HG02759 (cell line): ENCODE data around the gene IFITM5.
"Not testable (repeated sequence)": the region's sequence is repeated elsewhere in the genome, so short reads cannot be mapped to it uniquely, and the experiment has no call there.

ENCODE experiments used
- ATAC-seq: cut with Tn5 transposase; IDR thresholded peaks from one replicate; pipeline ENCODE4 v1.9.1; 2021; ENCODE audit warnings: mild to moderate bottlenecking, moderate library complexity; ENCODE audit not compliant: unreplicated experiment

Gene IFITM5

DNA sequence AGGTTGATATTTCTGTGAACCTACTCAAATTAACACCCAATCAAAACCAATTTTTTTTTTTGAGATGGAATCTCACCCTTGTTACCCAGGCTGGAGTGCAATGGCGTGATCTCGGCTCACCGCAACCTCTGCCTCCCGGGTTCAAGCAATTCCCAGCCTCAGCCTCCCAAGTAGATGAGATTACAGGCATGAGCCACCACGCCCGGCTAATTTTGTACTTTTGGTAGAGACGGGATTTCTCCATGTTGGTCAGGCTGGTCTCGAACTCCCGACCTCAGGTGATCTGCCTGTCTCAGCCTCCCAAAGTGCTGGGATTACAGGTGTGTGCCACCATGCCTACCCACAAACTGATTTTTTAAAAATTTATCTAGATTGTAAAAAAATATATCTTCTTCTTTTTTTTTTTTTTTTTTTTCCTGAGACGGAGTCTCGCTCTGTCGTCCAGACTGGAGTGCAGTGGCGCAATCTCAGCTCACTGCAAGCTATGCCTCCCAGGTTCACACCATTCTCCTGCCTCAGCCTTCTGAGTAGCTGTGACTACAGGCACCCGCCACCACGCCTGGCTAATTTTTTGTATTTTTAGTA, 29.3 kb upstream of the IFITM5 start:
- ATAC-seq = not testable (repeated sequence)

DNA sequence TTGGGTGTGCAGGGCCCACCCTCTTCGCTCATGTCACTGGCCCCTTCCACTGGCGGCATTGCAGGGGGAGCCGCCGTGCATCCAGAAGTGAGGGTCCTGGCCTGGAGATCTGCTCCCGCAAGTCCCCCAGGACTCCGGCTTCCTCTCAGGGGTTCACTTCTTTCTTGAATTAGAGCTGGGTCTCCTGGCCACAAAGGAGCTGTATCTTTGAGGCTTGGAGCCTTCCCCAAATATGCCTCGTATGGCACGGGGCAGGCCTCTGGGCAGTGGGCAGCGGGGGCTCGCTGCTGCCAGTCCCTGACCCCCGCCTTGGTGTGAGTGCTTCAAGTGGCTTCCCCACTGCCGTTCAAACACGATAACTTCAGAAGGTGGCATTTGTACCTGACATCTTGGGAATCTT, 28.7 kb upstream of the IFITM5 start:
- ATAC-seq = no peak

DNA sequence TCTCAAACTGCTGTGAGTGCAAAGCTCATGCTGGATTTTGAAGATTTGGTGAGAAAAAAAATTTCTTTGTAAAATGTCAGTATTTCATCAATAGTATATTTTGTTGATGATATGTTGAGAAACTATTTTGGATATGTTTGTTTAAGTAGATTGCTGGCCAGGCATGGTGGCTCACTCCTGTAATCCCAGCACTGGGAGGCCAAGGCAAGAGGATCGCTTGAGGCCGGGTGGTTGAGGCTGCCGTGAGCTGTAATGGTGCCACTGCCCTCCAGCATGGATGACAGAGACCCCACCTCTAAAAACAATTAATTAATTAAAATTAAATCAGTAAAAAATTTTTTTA, 28.2 kb upstream of the IFITM5 start:
- no peak for ATAC-seq

DNA sequence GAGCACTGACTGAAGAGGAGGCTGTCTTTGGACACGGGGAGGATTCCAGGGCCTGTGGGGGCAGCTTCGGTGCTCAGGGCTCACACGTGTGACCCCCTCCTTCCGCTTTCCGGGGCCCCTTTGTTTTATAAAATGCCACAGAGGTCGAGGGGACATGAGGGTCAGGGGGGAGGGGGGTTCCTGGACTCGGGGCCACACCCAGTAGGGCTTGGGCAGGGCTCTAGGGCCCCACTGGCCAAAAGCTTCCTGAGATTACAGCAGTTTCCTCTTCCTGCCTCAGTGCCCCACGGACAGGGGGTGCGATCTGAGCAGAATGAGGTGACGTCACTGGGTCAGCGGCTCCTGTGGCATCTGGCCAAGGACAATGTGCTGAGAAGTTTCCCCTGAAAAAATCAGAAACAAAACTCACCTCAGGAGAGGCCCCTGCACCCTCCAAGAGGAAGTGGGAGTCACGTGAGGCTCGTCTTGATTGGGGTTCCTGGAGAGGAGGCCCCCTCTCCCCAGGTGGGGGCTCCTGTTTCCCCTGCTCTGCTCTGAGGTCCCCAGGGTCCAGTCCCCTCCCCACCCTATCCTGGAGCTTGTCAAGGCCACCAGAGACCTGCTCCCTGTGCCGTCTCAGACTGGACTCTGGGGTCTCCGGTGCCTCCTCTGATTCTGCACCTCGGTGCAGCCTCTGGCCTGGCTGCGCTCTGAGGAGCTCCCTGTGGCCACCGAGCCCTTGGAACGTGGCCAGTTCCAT, 27.7 kb upstream of the IFITM5 start:
- peak; percentile 77 for ATAC-seq

DNA sequence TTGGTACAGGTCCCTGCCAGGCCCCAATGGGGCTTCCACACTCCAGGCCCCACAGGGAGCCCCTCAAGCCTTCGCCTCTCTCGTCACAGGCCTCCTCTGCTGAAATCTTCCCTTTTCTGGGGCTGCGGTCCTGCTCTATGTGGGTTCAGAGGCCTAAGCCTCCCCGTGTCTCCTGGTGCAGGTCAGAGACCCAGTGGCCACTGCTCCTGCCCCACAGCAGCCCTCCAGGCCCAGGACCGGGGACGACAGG, 27.2 kb upstream of the IFITM5 start:
- no peak for ATAC-seq

DNA sequence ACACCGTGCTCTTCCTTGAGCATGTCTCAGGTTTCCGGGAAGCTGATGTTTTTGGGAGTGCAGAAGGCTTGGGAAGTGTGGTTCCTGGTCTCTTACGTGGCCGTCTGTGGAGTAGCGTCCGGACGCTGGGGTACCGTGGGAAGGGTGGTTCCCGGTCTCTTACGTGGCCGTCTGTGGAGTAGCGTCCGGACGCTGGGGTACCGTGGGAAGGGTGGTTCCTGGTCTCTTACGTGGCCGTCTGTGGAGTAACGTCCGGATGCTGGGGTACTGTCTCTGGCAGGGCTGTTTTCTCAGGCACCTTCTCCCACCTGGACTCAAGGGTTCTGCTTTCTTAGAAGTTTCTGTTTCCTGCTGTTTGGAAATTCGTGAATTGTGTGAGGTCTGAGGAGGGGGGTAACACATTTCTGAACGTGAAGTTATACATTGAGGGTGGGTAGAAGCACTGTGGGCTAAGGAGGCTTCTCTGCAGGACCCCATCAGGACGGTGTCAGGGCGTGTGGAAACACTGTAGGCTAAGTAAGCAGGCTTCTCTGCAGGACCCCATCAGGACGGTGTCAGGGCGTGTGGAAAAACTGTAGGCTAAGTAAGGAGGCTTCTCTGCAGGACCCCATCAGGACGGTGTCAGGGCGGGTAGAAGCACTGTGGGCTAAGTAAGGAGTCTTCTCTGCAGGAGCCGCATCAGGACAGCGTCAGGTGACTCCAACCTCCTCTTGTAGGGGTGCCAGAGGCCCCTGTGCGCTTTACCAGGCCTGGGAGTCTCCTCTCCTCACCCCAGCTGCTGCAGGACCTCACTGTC, 26.7 kb upstream of the IFITM5 start:
- no peak for ATAC-seq

DNA sequence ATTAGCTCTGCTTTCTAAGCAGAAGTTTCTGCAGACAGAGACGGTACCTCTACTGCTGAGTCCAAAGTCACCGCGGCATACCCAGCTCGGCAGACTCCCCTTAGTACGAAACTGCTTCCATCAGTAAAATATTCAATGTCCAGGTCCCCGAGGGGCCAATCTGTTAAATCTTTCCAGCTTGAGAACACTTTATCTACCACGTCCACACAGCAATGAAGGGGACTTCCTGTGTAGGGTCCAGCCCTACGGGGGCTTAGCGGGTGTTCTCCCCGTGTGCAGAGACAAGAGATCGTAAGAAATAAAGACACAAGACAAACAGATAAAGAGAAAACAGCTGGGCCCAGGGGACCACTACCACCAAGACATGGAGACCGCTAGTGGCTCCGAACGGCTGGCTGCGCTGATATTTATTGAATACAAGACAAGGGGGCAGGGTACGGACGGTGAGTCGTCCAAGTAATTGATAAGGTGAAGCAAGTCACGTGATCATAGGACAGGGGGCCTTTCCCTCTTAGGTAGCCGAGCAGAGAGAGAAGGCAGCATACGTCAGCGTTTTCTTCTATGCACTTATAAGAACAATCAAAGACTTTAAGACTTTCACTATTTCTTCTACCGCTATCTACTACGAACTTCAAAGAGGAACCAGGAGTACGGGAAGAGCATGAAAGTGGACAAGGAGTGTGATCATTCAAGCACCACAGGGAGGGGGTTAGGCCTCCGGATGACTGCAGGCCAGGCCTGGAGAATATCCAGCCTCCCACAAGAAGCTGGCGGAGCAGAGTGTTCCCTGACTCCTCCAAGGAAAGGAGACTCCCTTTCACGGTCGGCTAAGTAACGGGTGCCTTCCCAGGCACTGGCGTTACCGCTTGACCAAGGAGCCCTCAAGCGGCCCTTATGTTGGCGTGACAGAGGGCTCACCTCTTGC, 25.5 kb upstream of the IFITM5 start:
- ATAC-seq = not testable (repeated sequence)

DNA sequence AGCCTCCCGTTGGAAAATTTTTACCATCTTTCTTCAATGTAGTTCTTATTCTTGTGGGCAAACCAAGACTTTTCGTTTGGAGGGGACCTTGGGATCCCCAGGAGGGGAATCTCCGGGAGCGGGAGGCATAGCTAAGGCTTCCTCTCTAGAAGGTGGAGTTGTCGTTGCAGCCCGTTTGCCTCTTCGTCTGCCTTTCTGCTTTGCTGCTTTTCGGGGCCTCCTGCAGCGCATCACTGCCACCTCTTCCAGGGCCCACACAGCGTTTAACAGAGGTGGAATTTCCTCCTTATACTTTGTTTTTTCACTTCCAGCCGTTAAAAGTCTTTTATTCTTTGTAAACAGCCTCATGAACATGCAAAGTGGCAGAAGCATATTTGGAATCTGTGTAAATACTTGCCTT, 24.8 kb upstream of the IFITM5 start:
- ATAC-seq = no peak

DNA sequence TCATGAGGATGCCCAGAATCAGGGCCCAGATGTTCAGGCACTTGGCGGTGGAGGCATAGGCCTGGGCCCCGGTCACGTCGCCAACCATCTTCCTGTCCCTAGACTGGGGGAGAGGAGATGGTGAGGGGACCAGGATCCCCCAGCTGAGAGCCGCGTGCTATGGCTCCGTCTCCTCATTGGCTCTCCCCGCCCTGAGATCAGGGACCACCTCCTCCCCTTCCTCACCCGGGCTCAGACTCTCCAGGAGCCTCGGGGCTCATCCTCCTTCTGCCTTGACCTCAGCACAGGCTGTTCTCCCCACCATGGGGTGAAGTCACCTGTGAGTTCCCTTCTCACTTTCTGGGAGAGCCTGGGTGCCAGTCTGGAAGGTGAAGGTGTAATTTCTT, 20.6 kb upstream of the IFITM5 start:
- ATAC-seq = not testable (repeated sequence)

DNA sequence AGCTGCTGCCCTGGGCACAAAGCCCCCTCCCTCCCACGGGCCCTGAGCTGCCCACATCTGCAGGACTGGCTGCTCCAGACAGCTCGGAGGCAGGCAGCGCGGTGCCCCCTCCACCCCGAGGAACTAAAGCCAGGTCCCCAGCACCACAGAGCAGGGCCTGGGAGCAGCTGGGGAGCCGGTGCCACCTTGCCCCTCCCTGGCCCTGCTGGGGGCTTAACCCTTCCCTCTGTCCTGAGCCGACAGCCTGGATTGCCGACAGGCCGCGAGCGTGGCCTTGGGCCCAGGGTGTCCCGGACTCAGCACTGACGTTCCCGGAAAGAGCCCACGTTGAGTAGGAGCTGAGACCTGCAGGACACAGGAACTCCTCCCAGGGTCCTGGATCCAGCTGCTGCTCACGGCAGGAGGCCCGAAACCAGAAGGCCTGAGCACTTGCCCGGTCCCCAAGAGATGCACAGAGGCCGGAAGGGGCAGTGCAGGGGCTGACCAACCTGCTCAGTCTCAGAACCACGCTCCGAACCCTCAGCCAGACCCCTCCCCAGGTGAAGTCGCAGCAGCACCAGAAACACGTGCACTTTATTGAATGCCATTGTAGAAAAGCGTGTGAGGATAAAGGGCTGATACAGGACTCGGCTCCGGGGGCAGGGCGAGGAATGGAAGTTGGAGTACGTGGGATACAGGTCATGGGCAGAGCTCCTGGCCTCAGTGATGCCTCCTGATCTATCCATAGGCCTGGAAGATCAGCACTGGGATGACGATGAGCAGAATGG, 20.0 kb upstream of the IFITM5 start:
- peak; percentile 8 for ATAC-seq

DNA sequence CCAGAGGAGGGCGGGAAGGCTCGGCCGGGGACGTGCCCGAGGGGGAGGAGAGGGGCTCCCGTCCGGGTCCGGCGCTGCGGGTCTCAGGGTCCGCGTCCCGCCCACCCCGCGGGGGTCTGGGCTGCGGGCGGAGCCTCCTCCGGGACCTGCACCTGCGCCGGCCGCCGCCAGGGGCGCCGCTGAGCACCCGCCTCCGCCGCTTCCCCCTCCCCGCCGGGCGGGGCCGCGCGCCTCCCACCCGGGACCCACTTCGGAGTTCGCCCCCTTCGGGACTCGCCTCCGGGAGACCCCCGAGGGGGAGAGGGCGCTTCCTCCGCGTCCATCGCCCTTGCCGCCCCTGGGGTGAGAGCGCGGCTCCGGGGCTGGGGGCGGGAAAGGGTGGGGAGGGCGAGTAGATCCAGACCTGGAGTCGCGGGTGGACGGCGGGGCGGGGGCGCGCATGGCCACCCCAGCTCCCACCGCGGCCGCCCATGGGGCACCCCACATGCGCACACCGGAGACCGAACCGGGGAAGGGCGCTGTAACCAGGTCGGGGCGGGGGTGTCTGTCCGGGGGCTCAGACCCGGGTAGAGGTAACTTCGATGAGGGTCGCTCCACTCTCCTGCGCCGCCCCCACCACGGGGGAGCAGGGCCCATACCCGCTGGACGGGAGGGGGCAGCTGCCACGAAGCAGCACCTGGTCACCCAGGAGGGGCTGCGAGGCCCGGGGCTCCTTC, 19.2 kb upstream of the IFITM5 start:
- peak; percentile 58 for ATAC-seq

DNA sequence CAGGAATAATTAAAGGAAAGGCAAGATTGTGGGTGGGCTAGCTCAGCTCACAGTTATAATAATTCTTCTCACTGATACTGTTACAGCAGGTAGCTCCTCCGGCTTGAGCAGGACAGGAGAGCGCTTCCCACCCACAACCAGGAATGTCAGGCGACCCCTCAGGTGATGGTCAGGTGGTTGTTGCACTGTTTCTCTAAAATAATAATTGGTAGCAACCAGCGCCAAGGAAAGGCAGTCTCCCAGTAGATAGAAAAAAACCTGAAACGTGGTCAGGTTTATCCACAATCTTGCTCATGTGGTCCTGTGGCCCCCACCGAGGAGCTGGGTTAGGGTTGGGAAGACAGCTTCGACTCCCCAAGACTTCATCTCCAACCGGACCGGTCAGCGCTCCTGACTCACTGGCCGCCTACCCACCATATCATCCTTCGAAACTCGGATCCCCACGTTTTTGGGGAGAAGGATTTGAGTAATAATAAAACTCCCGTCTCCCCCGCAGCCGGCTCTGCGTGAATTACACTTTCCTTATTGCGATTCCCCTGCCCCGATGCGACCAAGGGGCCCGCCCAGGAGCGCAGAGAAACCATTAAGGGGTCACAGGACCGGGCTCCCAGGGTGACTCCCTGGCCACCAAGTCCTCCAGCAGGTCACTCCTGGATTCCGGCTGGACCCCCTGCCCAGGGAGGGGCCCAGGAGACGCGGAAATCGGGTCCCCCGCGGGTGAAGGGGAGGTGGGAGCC, 18.5 kb upstream of the IFITM5 start:
- ATAC-seq = not testable (repeated sequence)

DNA sequence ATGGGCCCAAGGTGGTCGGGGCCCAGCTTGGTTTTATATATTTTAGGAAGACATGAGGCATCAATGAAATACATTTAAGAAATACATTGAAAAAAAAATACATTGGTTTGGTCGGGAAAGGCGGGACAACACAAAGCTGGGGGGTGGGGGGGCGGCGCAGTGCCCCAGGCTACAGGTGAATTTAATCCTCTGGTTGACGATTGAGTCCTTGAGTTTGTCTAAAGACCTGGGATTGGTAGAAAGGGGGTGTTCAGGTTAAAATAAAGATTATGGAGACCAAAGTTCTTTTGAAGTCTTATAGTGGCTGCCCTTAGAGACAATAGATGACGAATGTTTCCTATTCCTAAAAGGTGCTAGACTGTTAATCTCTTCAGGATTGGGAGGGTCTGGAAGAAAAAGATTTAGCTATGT, 17.6 kb upstream of the IFITM5 start:
- no peak for ATAC-seq

DNA sequence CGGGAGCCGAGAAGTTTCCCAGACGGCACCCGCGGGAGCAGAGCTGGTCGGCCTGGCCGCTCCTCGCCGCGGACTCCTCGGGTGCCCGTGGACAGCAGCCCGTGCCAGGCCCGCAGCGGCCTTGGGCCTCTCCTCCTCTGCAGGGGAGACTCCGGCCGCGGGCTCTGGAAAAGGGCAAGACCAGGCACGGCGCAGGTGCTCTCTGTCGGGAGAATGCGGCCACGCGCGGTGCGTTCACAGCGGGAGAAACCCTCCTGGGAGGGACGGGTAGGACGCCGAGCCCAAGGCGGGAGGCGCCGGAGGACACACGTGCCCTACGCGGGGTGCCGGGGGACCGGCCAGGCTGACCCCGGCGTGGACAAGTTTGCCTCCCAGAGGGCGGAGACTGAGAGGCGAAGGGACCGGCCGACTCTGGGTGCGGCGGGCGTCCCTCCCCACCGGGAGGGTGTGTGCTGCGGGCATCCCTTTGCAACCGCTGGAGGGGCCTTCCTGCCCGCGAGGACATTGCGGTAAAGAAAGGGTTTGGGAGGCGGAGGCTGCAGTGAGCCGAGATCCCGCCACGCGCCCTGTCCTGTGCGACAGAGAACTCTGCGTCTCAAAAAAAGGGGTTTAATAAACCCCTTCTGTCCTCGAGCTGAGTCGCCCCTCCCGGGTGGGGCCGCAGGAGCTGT, 16.8 kb upstream of the IFITM5 start:
- ATAC-seq = no peak

DNA sequence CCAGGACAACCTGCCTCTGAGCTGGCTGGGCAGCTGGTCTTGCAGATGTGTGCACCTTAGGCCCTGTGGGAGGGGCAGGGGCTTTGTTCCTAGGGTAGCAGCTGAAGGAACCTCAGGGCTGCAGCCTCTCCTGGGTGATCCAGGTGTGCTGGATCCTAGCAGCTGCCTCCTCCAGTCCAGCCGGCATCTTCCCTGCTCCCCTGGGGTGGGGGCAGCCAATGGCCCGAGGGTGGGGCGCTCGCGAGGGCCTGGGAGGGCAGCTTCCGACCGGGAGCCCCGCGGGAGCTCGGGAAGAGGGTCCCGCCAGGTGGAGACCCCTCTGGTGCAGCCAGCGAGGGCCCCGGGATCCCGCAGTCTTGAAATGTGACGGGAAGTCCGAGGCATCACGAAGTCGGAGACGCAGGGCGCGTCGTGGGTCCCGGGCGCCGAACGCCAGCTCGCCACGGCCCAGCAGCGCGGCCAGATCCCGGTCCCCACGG, 16.2 kb upstream of the IFITM5 start:
- no peak for ATAC-seq

DNA sequence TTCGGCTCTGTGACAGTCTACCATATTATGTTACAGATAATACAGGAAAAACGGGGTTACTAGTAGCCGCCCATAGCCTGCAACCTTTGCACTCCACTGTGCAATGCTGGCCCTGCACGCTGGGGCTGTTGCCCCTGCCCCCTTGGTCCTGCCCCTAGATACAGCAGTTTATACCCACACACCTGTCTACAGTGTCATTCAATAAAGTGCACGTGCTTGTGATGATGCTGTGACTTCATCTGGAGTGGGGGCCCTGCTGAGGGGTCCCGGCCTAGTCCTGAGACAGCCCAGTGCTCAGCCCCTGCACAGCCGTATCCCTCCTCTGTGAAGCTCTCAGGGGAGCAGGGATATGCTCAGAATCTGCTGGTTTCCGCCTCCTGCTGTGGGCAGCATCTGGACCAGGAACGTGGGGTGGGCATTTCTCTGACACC, 15.7 kb upstream of the IFITM5 start:
- ATAC-seq = no peak

DNA sequence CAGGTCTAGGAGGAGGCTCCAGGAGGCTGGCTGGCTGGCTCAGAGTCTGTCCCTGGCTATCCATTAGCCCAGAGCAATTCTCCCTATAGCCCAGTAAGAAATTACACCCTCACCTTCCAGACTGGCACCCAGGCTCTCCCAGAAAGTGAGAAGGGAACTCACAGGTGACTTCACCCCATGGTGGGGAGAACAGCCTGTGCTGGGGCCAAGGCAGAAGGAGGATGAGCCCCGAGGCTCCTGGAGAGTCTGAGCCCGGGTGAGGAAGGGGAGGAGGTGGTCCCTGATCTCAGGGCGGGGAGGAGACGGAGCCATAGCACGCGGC, 15.2 kb upstream of the IFITM5 start:
- ATAC-seq = not testable (repeated sequence)

DNA sequence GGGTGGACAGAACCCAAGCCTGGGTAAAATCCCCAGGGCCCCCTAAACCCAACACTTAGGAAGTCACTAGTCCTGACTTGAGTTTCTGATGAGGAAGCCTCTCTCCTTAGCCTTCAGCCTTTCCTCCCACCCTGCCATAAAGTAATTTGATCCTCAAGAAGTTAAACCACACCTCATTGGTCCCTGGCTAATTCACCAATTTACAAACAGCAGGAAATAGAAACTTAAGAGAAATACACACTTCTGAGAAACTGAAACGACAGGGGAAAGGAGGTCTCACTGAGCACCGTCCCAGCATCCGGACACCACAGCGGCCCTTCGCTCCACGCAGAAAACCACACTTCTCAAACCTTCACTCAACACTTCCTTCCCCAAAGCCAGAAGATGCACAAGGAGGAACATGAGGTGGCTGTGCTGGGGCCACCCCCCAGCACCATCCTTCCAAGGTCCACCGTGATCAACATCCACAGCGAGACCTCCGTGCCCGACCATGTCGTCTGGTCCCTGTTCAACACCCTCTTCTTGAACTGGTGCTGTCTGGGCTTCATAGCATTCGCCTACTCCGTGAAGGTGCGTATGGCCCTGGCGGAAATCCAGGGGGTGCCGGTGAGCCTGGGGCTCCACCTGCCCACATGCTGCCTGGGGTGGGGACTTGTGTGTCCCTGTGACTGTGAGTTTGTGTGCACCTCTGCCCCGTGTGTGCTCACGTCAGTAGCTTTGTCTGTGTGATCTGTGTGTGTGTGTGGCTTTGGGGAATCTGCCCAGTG, 14.6 kb upstream of the IFITM5 start, which contains the start of gene IFITM1:
TSS of gene IFITM1 (plus strand) at position 254 of the 767 bp plus-strand sequence. CDS start at position 385, 131 bp downstream.
- ATAC-seq = peak; percentile 33
